Fibroblast of mammary gland (primary cell): ENCODE measurements around the gene MAGI3.
"Not testable (repeated sequence)": the region's sequence is repeated elsewhere in the genome, so short reads cannot be mapped to it uniquely, and the experiment has no call there.

Experiments used
- DNase-seq: peaks from one replicate; pipeline ENCODE4 v3.0.0-alpha.2; 2010; ENCODE audit warnings: low read depth
- H3K4me3 ChIP-seq: 2 replicates; pipeline ENCODE4 v1.5.1; 2011; ENCODE audit warnings: low read depth, mild to moderate bottlenecking, low read length, moderate library complexity; ENCODE audit not compliant: control insufficient read depth
- TF ChIP-seq, protein P1 (sequence below): conservative IDR thresholded peaks from 2 replicates; pipeline ENCODE4 v1.5.1; 2011; ENCODE audit warnings: low read depth, low read length, inconsistent platforms; ENCODE audit not compliant: control insufficient read depth, insufficient read depth

MAGI3 gene

DNA sequence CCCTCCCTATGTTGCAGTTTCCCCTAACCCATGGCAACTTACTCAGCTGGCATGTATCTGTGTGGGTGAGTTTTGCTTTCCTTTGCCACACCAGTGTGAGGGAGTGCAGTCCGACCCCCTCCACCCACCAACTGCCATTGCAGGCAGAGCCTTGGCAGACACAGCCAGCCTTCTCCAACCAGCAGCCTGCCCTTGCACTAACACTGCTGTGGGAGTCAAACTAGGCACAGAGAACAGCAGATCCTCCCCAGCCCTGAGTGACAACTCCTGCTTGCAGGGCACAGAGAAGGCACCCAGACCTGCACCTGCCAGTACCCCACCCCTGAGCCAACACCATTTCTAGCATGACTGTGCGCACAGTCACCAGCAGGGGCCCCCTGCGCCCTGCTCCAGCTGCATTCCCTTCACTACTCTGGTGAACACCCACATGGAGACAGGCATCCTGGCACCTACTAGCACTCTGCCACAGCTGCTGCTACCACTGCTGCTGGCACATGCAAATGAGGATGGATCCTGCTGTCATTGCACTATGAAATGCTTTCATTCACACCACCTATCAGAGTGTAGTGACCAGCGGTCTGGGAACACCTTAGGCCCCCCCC lies 98.4 kb downstream of the MAGI3 start:
- no peak for DNase-seq
- TF ChIP-seq, protein P1, sequence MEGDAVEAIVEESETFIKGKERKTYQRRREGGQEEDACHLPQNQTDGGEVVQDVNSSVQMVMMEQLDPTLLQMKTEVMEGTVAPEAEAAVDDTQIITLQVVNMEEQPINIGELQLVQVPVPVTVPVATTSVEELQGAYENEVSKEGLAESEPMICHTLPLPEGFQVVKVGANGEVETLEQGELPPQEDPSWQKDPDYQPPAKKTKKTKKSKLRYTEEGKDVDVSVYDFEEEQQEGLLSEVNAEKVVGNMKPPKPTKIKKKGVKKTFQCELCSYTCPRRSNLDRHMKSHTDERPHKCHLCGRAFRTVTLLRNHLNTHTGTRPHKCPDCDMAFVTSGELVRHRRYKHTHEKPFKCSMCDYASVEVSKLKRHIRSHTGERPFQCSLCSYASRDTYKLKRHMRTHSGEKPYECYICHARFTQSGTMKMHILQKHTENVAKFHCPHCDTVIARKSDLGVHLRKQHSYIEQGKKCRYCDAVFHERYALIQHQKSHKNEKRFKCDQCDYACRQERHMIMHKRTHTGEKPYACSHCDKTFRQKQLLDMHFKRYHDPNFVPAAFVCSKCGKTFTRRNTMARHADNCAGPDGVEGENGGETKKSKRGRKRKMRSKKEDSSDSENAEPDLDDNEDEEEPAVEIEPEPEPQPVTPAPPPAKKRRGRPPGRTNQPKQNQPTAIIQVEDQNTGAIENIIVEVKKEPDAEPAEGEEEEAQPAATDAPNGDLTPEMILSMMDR, result no peak
- H3K4me3 ChIP-seq, result no peak overlapping the region

DNA sequence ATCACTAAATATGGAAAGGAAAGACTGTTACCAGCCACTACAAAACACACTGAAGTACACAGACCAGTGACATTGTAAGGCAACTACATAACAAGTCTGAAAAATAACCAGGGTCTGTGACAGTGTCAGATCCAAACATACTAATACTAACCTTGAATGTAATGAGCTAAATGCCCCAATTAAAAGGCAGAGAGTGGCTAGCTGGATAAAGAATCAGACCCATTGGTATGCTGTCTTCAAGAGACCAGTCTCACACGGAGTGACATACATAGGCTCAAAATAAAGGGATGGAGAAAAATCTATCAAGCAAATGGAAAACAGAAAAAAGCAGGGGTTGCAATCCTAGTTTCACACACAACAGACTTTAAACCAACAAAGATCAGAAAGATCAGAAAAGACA lies 100.1 kb downstream of the MAGI3 start:
- H3K4me3 ChIP-seq, result no peak overlapping the region
- TF ChIP-seq, protein P1, result no peak
- no peak for DNase-seq

DNA sequence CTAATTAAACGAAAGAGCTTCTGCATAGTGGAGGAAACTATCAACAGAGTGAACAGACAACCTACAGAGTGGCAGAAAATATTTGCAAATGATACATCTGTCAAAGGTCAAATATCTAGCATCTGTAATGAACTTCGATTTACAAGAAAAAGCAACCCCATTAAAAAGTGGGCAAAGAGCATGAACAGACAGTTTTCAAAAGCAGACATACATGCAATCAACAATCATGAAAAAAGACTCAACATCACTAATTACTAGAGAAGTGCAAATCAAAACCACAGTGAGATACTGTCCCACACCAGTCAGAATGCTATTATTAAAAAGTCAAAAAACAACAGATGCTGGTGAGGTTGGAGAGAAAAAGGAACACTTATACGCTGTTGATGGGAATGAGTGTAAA lies 103.2 kb downstream of the MAGI3 start:
- no peak overlapping the region for H3K4me3 ChIP-seq
- DNase-seq, result no peak
- TF ChIP-seq, protein P1, result no peak

- no peak overlapping the region for H3K4me3 ChIP-seq
- DNase-seq, result no peak
- TF ChIP-seq, protein P1, result no peak
These were observed 115.0 kb downstream of the MAGI3 start for GRCh38 chr1:113505357-113505756.

DNA sequence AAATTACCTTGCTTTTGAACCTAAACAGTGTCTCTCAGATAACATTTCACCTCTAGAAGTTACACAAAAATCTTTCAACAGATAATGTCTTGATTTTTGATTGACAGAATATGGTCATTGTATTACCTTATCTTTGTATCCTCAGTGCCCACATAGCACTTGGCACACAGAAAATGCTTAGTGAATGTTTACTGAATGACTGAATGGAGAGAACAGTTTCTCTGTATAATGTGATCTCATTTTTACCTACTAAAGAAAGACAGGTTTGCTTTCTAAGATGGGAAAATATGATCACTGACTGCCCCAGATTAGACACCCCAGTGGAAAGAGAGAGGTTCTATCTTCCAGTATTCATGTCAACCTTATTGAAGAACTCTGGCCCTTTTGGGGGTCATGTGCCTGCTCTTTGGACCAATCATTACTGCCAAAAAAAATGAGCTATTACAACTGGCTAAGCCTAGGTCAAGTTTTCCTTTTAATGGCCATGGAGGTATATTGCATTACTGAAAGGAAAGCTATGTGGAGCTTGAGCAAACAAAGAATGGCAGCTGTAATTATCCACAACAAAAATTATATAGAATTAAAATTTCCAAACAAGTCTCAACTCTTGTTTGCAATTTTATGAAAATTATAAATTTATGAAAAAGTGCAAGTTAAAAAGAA lies 117.4 kb downstream of the MAGI3 start:
- DNase-seq, result no peak
- TF ChIP-seq, protein P1, result no peak
- H3K4me3 ChIP-seq, result no peak overlapping the region

- TF ChIP-seq, protein P1, result no peak
- no peak overlapping the region for H3K4me3 ChIP-seq
- DNase-seq, result no peak
These were observed 118.2 kb downstream of the MAGI3 start for GRCh38 chr1:113508364-113509164.

- not testable (repeated sequence) for H3K4me3 ChIP-seq, DNase-seq
These were observed 119.5 kb downstream of the MAGI3 start for GRCh38 chr1:113509766-113510165.
